ENCODE data around the gene KLHL9.
"Not testable (repeated sequence)": the region's sequence is repeated elsewhere in the genome, so short reads cannot be mapped to it uniquely, and the experiment has no call there.

KLHL9 gene

DNA sequence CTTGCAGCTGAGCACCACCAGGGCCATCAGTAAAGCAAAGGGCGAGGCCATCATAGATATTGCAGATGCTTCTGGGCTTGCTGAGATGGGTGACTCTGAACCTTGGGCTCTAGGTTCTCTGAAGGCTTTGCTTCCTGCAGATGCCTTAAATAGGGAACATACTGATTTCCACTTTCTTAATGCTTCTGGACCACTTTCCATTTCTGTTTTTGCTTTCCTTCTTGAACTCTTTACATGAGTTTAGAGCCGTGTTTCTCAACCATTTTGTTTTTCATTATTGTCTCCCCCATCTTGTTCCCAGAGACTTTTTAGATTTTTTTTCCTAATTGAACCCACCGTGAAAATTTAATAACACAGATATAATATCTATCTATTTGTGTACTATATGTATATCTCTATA lies 32.8 kb upstream of the KLHL9 start, which contains the start of gene IFNA13:
TSS of gene IFNA13 (minus strand) at position 101 of the 400 bp plus-strand sequence. CDS start at position 54, 47 bp downstream.
- Histone ChIP-seq H3K4me2 (no peak within 1 kb of the TSS), H3K4me3 (IDR thresholded peaks at IDR 0.05; ENCODE audit: insufficient read depth, low read depth, low read length) (no peak within 1 kb of the TSS), H3K36me3 (ENCODE audit: insufficient read depth) (no peaks in the 10 kb centered on the region), H3K27me3 (ENCODE audit: insufficient read depth, low read depth) (no peaks in the 10 kb centered on the region), H3K4me1 (ENCODE audit: low read depth, poor library complexity, severe bottlenecking) (no peaks in the 10 kb centered on the region), H2AFZ (ENCODE audit: low read depth) (no peak within 1 kb of the TSS), H3K79me2 (ENCODE audit: insufficient read depth, low read depth) (no peaks in the 10 kb centered on the region), H3K27ac (no peak within 1 kb of the TSS), H4K20me1 (ENCODE audit: insufficient read depth) (no peaks in the 10 kb centered on the region), H3K9ac (no peak within 1 kb of the TSS)
- TF ChIP-seq, protein P1, sequence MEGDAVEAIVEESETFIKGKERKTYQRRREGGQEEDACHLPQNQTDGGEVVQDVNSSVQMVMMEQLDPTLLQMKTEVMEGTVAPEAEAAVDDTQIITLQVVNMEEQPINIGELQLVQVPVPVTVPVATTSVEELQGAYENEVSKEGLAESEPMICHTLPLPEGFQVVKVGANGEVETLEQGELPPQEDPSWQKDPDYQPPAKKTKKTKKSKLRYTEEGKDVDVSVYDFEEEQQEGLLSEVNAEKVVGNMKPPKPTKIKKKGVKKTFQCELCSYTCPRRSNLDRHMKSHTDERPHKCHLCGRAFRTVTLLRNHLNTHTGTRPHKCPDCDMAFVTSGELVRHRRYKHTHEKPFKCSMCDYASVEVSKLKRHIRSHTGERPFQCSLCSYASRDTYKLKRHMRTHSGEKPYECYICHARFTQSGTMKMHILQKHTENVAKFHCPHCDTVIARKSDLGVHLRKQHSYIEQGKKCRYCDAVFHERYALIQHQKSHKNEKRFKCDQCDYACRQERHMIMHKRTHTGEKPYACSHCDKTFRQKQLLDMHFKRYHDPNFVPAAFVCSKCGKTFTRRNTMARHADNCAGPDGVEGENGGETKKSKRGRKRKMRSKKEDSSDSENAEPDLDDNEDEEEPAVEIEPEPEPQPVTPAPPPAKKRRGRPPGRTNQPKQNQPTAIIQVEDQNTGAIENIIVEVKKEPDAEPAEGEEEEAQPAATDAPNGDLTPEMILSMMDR (conservative IDR thresholded peaks at IDR 0.05; ENCODE audit: low read depth, low read length), result no peak

DNA sequence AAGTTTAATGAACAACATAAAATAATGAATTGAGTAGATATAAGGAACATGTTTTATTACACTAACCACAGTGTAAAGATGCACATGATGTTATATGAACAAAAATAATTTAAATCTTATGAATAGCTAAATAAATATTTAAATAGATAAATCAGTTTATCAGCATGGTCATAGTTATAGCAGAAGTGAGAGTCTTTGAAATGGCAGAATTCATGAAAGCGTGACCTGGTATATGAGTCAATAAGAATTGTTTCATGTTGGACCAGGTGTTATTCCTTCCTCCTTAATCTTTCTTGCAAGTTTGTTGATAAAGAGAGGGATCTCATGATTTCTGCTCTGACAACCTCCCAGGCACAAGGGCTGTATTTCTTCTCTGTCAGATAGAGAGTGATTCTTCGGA lies 32.0 kb upstream of the KLHL9 start:
- not testable (repeated sequence) for H3K27me3 ChIP-seq (ENCODE audit: insufficient read depth, low read depth); H3K27ac ChIP-seq; H3K4me3 ChIP-seq (IDR thresholded peaks at IDR 0.05; ENCODE audit: insufficient read depth, low read depth, low read length); H3K4me1 ChIP-seq (ENCODE audit: low read depth, poor library complexity, severe bottlenecking); H3K36me3 ChIP-seq (ENCODE audit: insufficient read depth); H3K9ac ChIP-seq; H3K79me2 ChIP-seq (ENCODE audit: insufficient read depth, low read depth); H3K4me2 ChIP-seq; H2AFZ ChIP-seq (ENCODE audit: low read depth); H4K20me1 ChIP-seq (ENCODE audit: insufficient read depth)

DNA sequence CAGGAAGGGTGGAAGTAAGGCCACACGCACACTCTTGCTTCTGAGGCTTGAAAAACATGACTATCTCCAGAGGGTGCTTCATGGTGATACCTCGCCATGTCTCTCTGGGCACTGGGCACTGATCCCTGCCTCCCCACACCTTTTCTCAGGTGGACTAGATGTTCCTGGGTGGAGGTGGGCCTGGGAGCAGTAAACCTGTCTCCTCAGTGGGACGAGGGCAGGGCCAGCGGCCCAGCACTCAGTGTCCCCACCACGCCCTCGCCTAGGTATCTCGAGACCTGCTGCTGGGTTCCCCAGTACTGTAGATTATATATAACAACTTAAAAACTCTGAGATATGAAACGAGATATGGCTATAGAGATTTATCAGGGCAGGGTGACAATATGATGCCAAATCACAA lies 27.1 kb upstream of the KLHL9 start:
- Histone ChIP-seq H3K27me3 (ENCODE audit: insufficient read depth, low read depth) (peaks cover 10% of the 10 kb centered on the region), H3K9ac (no peak overlapping the region), H2AFZ (ENCODE audit: low read depth) (no peak overlapping the region), H3K36me3 (ENCODE audit: insufficient read depth) (no peaks in the 10 kb centered on the region), H3K79me2 (ENCODE audit: insufficient read depth, low read depth) (no peaks in the 10 kb centered on the region), H3K27ac (no peak overlapping the region), H3K4me2 (no peak overlapping the region), H3K4me1 (ENCODE audit: low read depth, poor library complexity, severe bottlenecking) (peaks cover 10% of the 10 kb centered on the region), H3K4me3 (IDR thresholded peaks at IDR 0.05; ENCODE audit: insufficient read depth, low read depth, low read length) (no peak overlapping the region), H4K20me1 (ENCODE audit: insufficient read depth) (no peaks in the 10 kb centered on the region)
- TF ChIP-seq, protein P1 (conservative IDR thresholded peaks at IDR 0.05; ENCODE audit: low read depth, low read length), result no peak

DNA sequence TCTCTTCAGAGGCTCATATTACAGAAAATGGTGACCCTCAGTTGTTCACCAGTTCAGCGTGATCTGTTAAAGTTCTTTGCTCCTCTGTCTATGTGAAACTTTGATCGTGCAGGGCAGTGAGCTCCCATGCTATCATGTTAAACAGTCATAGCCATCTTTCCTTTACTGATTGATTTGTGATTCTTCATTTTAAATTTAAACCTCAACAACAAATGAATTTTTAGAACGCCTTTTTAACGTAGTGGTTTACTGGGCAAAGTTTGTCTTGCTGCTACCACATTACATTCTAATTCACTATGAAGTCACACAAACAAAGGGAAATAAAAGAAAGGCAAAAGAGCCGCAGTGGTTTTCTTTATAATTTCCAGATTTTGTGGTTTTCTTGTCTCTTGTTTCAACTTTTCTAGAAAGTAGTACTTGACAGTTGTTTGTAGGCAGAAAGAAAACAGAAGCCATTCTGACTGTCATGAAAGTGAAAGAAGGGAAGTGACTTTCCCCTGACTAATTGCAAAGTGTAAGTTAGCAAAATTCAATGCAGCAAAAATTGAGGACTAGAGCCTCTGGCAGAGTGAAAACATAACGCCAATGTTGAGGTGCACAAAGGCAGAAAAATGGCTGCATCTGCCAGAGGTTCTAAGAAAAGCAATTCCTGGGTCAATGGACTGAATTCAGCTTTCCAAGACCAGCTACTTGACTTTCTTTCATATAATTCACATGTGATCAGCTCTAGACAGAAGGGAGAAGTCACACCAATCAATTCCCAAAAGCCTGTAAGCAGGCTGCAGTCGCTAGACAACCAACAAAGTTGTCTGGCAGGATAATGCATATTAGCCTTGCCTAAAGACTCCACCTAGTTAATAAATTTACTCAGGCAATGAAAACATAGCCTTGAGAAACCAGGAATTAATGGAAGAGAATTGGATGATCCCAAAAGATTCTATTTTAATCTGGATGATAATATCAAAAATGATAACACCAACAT lies 22.6 kb upstream of the KLHL9 start:
- Histone ChIP-seq H3K4me2 (peak overlapping the region; percentile 47), H2AFZ (ENCODE audit: low read depth) (no peak overlapping the region), H3K4me1 (ENCODE audit: low read depth, poor library complexity, severe bottlenecking) (peaks cover 15% of the 10 kb centered on the region), H3K4me3 (IDR thresholded peaks at IDR 0.05; ENCODE audit: insufficient read depth, low read depth, low read length) (no peak overlapping the region), H3K27ac (no peak overlapping the region), H3K36me3 (ENCODE audit: insufficient read depth) (no peaks in the 10 kb centered on the region), H3K9ac (no peak overlapping the region), H4K20me1 (ENCODE audit: insufficient read depth) (no peaks in the 10 kb centered on the region), H3K27me3 (ENCODE audit: insufficient read depth, low read depth) (peaks cover 10% of the 10 kb centered on the region), H3K79me2 (ENCODE audit: insufficient read depth, low read depth) (no peaks in the 10 kb centered on the region)
- TF ChIP-seq, protein P1 (conservative IDR thresholded peaks at IDR 0.05; ENCODE audit: low read depth, low read length), result no peak

DNA sequence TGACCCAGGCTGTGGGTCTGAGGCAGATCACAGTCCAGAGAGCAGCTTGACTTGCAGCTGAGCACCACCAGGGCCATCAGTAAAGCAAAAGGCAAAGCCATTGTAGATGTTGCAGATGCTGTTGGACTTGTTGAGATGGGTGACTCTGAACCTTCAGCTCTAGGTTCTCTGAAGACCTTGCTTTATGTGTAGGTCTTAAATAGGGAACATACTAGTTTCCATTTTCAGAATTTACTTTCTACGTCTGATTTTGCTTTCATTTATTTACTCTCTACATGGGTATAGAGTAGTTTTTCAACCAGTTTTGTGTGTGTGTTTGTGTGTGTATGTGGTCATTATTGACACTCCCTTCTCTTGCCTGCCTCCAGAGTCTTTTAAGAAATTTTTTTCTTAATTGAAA lies 15.6 kb upstream of the KLHL9 start, which contains the start of gene IFNA6:
TSS of gene IFNA6 (minus strand) at position 101 of the 400 bp plus-strand sequence. CDS start at position 101, 0 bp downstream.
- Histone ChIP-seq H4K20me1 (ENCODE audit: insufficient read depth) (no peaks in the 10 kb centered on the region), H3K4me3 (IDR thresholded peaks at IDR 0.05; ENCODE audit: insufficient read depth, low read depth, low read length) (no peak within 1 kb of the TSS), H3K79me2 (ENCODE audit: insufficient read depth, low read depth) (no peaks in the 10 kb centered on the region), H3K9ac (no peak within 1 kb of the TSS), H3K4me1 (ENCODE audit: low read depth, poor library complexity, severe bottlenecking) (no peaks in the 10 kb centered on the region), H3K27ac (no peak within 1 kb of the TSS), H3K27me3 (ENCODE audit: insufficient read depth, low read depth) (no peaks in the 10 kb centered on the region; the same call in 1 of the 2 replicates), H3K36me3 (ENCODE audit: insufficient read depth) (no peaks in the 10 kb centered on the region), H2AFZ (ENCODE audit: low read depth) (no peak within 1 kb of the TSS), H3K4me2 (no peak within 1 kb of the TSS)
- TF ChIP-seq, protein P1 (conservative IDR thresholded peaks at IDR 0.05; ENCODE audit: low read depth, low read length), result no peak
